ENCODE results near the gene FLNB.
"Not testable (repeated sequence)": the region's sequence is repeated elsewhere in the genome, so short reads cannot be mapped to it uniquely, and the experiment has no call there.

FLNB gene

DNA sequence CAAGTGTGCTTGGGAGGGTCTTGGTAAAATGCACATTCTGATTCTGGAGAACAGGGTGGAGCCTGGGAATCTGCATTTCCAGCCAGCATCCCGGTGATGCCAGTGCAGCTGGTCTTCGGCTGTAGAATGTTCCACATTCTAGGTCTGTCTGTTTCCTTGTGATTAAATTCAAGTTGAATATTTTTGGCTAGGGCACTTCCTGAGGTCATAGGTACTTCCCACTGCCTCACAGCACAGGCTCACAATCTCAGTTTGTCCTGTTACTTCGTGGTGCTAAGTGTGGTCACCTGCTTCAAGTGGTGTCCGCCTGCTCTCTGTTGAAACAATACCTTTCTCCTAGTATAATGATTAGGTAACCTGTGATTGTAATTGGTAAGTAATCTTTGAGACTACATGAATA, 40.1 kb downstream of the FLNB start:
- peak overlapping the region; percentile 92 for H3K27ac ChIP-seq
- DNase-seq (ENCODE audit: low read depth, low spot score), result no peak

DNA sequence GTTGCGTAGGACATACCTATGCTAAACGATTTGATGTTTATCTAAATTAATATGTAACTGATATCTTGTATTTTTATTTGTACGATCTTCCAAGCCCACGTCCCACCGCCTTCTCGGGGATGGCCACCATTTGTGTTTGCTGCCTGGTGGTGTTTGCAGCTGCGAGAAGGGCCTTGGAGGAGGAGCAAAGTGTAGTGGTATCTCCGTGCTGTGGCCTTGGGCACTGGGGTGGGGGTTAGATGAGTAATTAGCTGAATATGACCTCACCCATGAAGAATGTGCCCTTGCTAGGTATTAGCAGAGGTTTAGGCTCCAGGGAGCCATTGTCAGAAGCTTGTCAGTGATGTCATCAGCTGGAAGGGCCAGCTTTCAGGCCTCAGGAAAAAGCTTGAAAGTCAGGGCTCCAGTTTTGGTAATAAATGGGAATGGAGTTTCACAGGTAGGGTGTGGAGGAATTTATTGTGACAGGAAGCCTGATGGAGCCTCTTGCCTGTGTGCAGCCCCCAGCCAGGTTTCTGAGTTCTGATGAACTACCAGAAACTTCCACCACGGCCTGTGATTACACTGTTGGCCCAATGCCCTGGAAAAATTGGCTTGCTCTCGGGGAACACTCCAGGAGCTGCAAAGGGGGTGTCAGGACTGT, 41.0 kb downstream of the FLNB start:
- peak; percentile 91 for DNase-seq (ENCODE audit: low read depth, low spot score)
- H3K27ac ChIP-seq, result peak overlapping the region; percentile 92

DNA sequence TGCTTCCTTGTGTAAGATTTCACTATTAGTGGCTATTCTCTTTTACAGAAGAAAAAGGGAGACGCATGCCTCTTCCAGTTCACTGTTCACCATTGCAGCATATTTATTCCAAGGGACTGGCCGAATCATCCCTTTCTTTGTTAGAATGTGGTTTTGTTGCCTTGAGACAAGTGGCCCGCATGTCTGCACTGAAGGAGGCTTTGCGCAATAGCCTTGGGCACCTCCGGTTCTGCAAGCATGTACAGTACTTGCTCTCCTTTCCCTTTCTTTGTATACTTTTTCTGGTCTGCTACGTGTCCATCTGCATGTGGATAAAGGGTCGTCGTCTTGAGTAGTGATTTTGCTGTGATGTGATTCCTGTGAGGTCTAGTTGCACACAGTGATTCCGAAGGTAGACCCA, 43.0 kb downstream of the FLNB start:
- peak; percentile 65 for DNase-seq (ENCODE audit: low read depth, low spot score)
- peak overlapping the region; percentile 92 for H3K27ac ChIP-seq

DNA sequence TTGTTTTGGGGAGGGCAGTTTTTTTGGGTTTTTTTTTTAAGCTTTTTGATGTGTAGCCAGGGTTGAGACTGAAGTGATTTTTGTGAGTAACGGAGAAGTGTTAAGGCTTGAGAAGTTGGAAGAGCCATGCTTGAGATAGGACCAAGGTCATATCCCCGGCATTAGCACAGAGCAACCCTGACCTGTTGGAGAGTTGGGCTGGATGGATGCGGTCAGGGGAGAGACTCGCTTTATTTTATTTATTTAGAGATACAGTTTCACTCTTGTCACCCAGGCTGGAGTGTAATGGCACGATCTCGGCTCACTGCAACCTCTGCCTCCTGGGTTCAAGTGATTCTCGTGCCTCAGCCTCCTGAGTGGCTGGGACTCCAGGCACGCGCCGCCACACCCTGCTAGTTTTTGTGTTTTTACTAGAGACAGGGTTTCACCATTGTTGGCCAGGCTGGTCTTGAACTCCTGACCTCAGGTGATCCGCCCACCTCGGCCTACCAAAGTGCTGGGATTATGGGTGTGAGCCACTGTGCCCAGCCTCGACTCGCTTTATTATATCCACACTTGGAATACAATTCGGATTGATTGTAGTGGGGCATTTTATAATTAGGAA, 43.5 kb downstream of the FLNB start:
- H3K27ac ChIP-seq, result peak overlapping the region; percentile 92
- not testable (repeated sequence) for DNase-seq (ENCODE audit: low read depth, low spot score)

DNA sequence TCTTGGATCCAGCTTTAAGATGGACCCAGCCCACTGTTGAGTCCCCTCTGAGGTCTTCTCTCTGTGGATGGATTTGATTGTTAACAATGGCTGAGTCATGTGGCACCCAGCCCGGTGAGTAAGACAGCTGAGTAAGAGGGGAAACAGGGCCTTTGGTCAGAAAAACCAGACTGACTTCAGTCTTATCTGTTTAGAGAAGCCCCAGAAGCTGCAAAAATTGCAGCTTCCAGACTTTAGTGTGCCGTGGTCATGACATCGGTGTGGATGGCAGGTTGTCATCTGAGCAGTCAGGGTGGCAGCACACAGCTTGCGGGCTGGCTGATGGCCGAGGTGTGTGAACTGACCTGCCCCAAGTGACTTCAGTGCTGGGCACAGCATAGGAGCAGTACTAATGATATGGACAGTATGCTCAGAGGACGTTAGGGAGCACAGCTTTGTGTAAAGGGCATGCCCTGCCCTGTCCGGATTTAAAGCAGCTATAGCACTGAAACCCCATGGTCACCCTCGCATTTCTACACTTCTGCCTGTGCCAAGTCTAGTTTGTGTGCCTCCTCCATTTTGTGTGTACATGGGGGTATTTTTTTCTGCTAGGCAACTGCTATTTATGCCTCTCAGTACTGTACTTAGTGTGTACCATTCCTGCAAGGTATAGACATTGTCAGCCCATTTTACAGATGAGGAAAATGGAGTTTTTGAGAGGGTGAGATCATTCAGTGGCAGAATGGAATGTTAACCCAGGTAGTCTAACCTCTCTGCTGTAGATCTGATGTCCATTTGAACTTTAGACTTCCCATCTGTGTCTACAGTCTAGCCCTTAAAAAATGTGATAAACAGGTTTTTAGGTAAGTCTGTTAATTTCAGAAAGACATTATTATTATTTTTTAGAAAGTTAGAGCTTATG, 44.4 kb downstream of the FLNB start:
- peak; percentile 74 for DNase-seq (ENCODE audit: low read depth, low spot score)
- peak overlapping the region; percentile 92 for H3K27ac ChIP-seq

DNA sequence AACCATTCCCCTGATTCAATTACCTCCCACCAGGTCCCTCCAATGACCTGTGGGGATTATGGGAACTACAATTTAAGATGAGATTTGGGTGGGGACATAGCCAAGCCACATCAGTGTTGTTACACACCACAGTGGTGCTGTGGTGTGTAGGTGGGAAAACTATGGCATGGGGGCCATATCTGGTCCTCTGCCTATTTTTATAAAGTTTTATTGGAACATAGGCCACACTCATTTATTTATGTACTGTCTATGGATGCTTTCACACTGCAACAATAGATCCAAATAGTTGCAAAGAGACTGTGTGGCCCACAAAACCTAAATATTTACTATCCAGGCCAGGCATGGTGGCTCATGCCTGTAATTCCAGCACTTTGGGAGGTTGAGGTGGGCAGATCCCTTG, 46.4 kb downstream of the FLNB start:
- DNase-seq (ENCODE audit: low read depth, low spot score), result no peak
- peak overlapping the region; percentile 92 for H3K27ac ChIP-seq

DNA sequence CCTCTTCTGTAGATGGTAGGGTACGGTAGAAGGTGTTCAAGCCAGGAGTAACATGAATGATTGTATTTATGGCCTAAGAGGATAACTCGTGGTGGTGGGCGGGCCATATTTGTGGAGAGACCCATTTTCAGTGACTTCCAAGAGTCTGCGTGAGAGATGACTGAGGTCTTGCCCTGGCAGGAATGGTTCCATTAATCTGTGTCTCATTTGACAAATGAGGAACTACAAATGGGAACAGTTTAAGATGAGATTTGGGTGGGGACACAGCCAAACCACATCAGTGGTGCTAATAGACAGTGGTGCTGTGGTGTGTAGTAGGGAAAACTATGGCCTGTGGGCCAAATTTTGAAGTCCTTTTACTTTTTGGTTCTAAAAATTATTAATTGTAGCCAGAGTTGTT, 47.1 kb downstream of the FLNB start:
- peak overlapping the region; percentile 92 for H3K27ac ChIP-seq
- no peak for DNase-seq (ENCODE audit: low read depth, low spot score)

DNA sequence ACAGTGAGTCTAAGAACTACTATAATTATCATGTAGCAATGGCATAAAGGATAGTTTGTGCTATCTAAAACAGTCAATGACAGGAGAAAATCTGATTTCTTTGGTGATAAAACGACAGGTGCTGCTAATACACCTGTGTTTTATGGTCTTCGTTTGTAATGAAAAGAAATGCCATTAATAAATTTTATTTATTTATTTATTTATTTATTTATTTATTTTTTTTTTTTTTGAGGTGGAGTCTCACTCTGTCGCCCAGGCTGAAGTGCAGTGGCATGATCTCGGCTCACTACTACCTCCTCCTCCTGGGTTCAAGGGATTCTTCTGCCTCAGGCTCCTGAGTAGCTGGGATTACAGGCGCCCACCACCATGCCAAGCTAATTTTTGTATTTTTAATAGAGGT, 47.7 kb downstream of the FLNB start:
- peak overlapping the region; percentile 92 for H3K27ac ChIP-seq
- DNase-seq (ENCODE audit: low read depth, low spot score), result not testable (repeated sequence)

DNA sequence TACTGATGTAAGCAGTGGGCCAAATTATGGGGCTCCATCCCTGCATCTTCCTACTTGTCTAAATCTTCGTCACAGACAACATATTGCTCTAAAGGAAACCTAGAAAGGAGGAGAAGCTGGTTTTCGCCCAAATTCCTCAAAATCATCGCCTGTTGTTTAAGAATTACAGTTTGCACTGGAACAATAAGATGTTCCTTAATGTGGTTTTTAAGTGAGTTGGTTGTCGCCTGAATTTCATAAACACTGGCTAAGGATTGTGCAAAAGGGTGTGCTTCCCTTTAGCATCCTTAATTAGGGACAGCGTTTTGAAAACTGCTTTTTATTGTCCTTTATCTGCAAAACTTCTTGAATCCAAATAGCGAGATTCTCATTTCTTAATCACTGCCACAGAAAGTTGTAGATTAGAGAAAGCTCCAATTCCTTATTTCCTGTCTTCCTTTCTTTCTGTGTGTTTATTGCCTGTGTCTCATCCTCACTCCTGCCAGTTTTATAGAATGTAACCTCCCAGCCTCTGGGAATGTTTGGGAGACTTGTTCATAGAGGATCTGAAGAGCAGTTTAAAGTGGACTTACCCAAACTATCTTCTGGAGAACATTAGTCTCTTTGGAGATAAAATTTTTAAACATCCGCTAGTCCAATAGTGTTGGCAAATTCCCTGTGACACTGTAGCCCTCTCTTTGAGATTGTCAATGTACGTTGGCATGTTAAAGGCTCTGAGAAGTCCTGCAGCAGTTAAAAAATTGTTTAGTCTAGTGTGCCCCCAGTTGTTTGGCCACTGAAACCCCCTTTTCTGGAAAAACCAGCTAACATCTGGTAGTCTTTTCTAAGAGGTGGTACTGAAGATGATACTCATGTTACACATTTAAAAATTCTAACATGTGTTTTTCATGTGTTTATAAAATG, 50.4 kb downstream of the FLNB start:
- no peak for DNase-seq (ENCODE audit: low read depth, low spot score)

DNA sequence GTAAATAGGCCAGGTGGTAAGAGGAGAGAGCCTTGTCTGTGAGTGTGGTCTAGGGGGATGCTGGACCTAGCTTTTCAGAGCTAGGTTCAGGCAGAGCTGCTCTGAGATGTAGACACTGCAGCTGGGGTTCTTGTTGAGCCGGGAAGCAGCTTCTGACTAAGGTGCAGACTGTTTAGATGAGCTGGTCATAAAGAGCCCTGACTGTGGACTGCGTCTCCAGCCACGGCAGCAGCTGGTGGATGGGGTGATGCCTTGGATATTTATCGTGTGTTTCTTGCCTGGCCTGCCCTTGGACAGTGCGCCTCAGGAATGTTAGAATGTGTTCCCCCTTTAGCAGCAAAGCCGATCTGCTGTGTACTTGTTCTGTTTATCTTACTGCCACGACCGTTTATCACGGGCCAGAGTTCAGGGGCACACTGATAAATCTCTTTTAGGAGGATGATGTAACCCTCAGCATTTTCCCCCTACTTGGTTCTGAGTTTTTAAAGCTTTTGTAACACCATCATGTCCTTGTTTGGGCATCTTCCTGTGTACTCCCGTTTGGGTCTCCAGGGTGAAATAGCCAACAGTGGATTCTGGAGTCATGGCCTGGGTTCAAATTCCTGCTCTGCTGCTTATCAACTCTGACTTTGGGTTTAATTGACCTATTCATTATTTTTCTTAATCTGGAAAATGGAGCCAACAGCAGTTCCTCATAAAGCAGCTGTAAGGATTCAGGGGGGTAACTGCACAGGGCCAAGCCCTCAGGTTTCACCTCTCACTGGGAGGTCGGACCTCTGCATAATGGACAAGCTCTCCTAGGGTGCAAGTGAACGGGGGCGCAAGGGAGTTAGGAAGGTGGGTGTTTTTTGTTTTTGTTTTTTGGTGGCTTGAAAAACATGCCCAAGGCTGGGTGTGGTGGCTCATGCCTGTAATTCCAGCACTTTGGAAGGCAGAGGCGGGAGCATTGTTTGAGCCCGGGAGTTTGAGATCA, 51.4 kb downstream of the FLNB start:
- no peak for DNase-seq (ENCODE audit: low read depth, low spot score)
- H3K27ac ChIP-seq, result peak overlapping the region; percentile 92

More for the DNA sequence above, 50.4 kb downstream of the FLNB start:
- peak overlapping the region; percentile 92 for H3K27ac ChIP-seq

DNA sequence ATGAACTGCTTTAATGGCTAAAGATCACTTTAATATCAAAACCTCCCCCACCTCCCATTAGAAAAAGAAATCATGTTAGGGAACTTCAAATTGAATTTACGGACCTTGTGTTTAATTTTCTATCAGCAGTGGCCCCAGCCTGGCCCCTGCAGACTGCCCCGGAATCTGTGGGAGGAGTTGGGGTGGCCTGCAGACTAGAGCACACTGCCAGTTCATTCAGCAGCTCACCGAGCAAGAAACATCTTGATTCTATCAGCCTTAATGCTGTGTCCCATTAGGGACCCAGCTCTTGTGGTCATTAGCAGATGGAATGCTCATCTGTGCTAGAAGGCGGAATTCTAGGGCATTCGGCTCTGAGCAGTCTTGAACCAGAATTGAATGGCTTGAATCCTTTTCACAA, 54.2 kb downstream of the FLNB start:
- DNase-seq (ENCODE audit: low read depth, low spot score), result no peak
- H3K27ac ChIP-seq, result no peak overlapping the region

DNA sequence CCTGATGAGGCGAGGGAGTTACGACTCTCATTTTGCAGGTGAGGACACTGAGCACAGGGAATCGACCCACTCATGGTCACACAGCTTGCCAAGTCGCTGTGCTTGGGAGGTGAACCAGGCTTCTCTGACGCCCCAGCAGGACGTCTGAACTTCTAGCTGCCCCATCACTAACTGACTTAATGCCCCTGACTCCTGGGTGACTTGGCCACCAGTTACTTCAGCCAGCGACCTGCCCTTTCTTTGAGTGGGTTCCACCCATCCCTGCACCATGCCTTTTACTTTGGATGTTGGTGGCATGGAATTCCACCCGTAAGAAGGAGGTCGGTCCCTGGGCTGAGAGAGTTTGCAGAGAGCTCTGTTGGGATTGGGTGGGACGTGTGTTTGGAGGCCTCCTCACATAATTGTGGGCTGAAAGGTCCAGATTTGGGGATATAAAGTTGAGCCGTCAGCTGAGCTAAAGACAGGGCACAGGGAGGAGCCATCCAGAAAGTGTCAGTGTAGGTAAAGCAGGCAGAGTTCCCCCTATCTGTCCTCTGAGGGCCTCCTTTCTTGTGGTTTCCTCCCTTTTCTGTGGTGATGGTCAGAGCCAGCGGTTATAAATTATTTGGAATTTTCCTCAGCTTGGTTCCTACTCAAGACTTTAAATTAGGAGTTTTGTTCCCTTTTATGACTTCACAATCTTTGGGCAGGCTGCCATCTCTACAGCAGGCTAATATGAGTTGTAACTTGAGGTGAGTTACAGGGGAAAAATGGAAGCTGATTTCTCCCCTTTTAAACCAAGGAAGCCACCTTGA, 55.0 kb downstream of the FLNB start:
- DNase-seq (ENCODE audit: low read depth, low spot score), result no peak
- H3K27ac ChIP-seq, result peak overlapping the region; percentile 14

DNA sequence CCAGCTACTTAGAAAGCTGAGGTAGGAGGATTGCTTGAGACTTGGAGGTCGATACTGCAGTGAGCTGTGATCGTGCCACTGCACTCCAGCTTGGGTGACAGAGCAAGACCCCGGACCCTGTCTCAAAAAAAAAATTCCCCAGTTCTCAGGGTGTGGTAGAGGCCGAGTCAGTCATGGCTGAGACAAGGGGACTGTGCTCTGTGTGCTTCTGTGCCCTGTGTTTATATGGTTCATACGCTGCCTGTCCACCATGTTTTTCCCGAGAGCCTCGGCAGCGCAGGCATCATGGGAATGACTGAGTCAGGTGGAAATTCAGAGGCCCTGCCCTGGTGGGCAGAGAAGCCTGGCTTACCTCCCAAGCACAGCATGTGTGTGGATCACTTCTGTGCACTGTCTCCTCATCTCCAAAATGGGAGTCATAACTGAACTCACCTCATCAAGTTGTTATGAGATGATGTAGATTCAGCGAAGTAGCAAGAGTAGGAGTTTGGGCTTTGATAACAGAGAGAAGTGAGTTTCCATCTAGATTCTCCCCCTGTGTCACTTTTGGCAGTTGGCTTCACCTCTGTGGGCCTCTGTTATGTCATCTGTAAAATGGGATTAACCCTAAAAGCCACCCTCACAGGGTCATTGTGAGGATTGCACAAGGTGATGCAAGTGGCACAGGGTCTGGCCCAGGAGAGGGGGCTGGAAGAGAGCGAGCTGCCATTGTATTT, 56.9 kb downstream of the FLNB start:
- DNase-seq (ENCODE audit: low read depth, low spot score), result no peak
- H3K27ac ChIP-seq, result peak overlapping the region; percentile 14

DNA sequence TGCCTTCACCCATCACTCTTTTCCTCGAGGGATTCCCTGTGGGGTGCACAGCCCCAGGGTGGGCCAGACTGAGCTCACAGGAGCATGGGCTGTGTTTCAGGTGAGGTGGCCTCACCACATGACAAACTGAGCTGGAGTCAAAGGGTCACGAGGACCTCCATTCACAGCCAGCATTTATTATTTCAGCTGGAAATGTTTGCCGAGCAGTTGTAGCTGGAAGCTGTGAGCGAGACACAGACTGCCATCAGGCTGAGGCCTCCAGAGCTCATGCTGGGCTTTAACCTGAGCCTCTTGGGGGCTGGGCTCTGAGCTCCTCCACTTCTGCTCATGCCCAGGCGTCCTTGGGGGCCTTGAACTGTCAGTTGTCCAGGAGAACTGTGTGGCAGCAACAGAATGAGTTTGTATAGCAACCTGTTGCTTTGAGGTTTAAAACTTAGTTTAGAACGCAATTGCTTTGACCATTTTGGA, 57.5 kb downstream of the FLNB start:
- peak overlapping the region; percentile 7 for H3K27ac ChIP-seq
- DNase-seq (ENCODE audit: low read depth, low spot score), result no peak

DNA sequence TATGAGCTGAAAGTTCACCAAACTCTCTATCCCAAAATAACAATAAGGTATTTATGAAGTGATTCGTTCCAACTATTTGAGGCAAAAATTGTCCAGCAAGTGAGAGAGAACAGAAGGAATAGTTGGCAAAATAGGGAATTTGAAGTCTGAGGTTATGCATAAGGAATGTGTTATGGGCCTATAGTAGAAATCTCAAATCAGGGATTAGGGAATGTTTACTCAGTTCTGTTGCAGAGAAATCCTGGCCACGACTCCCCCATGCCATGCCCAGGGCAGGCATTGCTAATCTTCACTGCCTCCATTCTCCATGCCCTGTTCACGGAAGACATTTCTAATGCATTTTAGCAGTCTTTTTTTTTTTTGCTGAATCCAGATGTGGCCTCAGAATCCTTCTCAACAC, 58.6 kb downstream of the FLNB start:
- peak overlapping the region; percentile 6 for H3K27ac ChIP-seq
- DNase-seq (ENCODE audit: low read depth, low spot score), result no peak

DNA sequence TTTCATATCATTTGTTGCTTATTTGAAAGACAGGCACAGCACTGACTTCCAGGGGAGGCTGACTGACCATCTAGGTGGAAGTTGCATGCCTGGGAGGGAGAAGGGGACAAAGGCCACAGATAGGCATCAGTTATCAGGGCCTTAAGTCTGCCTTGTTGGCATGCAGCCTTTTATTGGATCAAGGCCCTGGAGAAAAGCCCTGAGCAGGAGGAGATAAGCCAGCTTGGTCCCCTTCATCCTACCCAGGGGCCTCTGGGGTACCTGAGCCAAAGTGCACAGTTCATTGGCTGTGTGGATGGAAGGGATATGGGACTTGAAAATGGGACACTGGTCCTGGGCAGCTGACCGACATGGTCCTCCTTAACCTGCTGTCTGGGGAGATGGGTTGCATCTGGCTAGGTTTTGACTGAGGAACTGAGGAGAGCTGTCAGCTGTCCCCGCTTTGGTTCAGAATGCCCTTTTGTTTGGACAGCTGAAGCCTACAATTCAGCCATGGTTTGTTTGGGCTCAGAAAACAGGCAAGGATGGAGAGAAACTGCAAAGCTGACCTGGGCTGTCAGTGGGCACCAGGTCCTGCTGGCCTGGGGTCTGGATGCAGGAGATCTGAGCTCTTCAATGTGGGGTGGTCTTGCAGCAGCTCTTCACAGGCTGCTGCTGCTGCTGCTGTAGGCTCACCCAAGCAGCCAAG, 60.0 kb downstream of the FLNB start:
- H3K27ac ChIP-seq, result no peak overlapping the region

DNA sequence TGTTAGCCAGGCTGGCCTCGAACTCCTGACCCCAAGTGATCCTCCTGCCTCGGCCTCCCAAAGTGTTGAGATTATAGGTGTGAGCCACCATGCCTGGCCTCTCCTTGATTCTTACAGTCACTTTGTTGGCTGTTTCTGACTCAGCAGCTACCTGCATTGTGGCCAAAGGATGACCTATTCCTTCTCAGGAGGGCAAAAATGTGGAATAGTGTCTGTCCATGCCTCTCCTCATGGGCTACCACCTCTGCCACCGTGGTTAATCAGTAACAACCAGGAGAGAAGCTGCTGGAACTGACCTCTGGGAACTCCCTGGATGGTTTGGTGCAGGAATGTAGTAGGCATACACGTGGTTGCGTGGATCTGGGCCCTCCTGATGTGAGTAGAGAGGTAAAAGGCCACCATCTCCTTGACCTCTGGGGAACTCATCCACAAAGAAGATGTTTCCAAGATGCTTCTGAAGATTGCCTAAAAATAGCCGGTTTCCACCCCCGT, 63.3 kb downstream of the FLNB start:
- H3K27ac ChIP-seq, result peak overlapping the region; percentile 32
- no peak for DNase-seq (ENCODE audit: low read depth, low spot score)

More for the DNA sequence above, 60.0 kb downstream of the FLNB start:
- no peak for DNase-seq (ENCODE audit: low read depth, low spot score)
